Measurements from ENCODE around the gene ARHGAP40.

Gene ARHGAP40

GRCh38 chr20:38665094-38665493, 63.5 kb downstream of the ARHGAP40 start:
- Mint-ChIP-seq H3K9me3 (no peaks in the 10 kb centered on the region), H3K36me3 (ENCODE audit: low read depth) (no peaks in the 10 kb centered on the region), H3K4me1 (ENCODE audit: low read depth) (peaks cover 3% of the 10 kb centered on the region), H3K27ac (no peak overlapping the region), H3K4me3 (no peak overlapping the region), H3K27me3 (peaks cover 55% of the 10 kb centered on the region)
- no peak for DNase-seq

DNA sequence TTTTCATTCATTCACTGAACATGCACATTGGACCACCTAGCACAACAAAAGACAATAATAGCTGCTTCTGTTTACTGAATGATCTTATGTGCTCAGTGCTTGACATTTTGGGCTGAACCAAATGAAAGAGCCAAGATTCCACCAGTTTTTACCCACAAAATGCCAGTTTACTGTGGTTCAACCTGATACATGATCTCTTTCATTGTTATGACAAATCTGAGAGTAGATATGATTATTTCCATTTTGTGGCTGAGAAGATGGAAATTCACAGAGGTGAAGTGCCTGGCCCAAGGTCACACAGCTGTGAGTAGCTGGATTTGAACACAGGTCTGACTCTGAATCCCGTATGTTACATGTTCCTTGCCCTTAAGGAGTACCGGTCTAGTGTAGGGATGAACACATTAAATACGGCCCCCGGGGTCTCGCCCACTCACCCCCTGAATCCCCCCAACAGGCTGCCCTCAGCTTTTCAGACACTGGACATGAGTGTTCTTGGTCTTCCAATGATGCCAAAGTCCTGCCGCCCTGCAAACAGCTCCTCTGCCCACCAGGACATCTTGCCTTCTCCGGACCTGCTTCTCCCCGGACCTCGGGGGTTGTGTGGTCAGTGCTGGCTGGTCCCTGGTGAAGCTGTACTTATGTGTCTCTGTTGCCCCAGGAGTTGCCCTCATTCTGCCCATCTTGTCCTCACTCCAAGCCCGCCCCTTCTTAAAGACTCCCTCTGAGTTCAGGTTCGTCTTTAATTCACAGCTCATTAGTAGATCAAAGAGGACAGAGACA, 64.1 kb downstream of the ARHGAP40 start:
- no peak for DNase-seq
- no peak overlapping the region for H3K27ac Mint-ChIP-seq
- peaks cover 60% of the 10 kb centered on the region for H3K27me3 Mint-ChIP-seq
- H3K9me3 Mint-ChIP-seq, result no peaks in the 10 kb centered on the region
- no peak overlapping the region for H3K4me3 Mint-ChIP-seq
- no peaks in the 10 kb centered on the region for H3K36me3 Mint-ChIP-seq (ENCODE audit: low read depth)
- H3K4me1 Mint-ChIP-seq (ENCODE audit: low read depth), result peaks cover 3% of the 10 kb centered on the region

DNA sequence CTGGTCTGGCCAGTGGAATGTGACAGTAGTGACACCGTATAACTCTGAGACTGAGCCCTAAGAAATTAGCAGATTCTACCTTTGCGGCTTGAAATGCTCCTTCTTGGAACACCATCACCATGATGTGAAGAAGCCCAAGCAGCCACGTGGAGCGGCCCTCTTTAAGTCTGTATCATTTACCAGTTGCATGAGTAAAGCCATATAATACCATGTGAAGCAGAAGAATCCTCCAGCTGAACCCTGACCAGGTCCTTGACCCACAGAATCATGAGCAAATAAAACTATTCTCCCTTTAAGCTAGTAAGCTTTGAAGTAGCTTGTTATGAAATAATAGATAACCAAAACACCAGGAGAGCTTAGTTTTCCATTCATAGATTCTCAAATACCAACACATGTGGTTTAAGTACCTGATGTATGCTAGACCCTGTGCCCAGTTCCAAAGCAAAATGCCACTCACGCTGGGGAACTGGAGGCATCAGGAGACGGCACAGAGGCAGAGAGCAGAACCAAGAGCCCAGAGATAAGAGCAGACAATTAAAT, 65.9 kb downstream of the ARHGAP40 start:
- Mint-ChIP-seq H3K27ac (no peak overlapping the region), H3K9me3 (no peaks in the 10 kb centered on the region), H3K4me1 (ENCODE audit: low read depth) (peaks cover 3% of the 10 kb centered on the region), H3K27me3 (peaks cover 76% of the 10 kb centered on the region), H3K36me3 (ENCODE audit: low read depth) (no peaks in the 10 kb centered on the region), H3K4me3 (no peak overlapping the region)
- DNase-seq, result no peak

- H3K36me3 Mint-ChIP-seq (ENCODE audit: low read depth), result no peaks in the 10 kb centered on the region
- DNase-seq, result no peak
- H3K27me3 Mint-ChIP-seq, result peaks cover 73% of the 10 kb centered on the region
- peaks cover 13% of the 10 kb centered on the region for H3K4me1 Mint-ChIP-seq (ENCODE audit: low read depth)
- no peaks in the 10 kb centered on the region for H3K9me3 Mint-ChIP-seq
- no peak overlapping the region for H3K27ac Mint-ChIP-seq
- H3K4me3 Mint-ChIP-seq, result no peak overlapping the region
Measured at GRCh38 chr20:38669688-38670087, 68.1 kb downstream of the ARHGAP40 start.

GRCh38 chr20:38670786-38671185, 69.2 kb downstream of the ARHGAP40 start:
- H3K4me1 Mint-ChIP-seq (ENCODE audit: low read depth), result peaks cover 10% of the 10 kb centered on the region
- no peaks in the 10 kb centered on the region for H3K36me3 Mint-ChIP-seq (ENCODE audit: low read depth)
- DNase-seq, result no peak
- no peak overlapping the region for H3K27ac Mint-ChIP-seq
- no peak overlapping the region for H3K4me3 Mint-ChIP-seq
- peaks cover 71% of the 10 kb centered on the region for H3K27me3 Mint-ChIP-seq
- no peaks in the 10 kb centered on the region for H3K9me3 Mint-ChIP-seq

DNA sequence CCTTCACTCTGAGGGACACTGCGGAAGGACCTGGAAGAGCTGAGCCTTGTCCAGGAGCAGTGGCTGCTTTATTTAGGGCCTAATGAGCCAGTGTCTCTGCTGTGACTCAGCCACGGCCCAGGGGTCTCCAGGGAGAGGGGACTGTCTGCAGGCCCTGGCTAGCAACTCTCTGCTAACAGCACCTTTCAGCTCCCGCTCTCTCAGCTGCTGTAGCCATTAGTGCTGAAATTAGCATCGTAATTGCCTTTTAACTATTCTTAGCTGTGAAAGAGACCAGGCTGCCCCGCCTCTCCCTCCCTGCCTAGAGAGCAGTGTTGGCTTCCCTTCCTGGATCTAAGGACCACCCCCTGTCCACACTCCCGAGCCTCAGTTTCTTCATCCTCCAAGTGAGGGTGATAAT, 69.6 kb downstream of the ARHGAP40 start:
- H3K9me3 Mint-ChIP-seq, result no peaks in the 10 kb centered on the region
- no peak overlapping the region for H3K4me3 Mint-ChIP-seq
- H3K4me1 Mint-ChIP-seq (ENCODE audit: low read depth), result peaks cover 10% of the 10 kb centered on the region
- no peak for DNase-seq
- no peak overlapping the region for H3K27ac Mint-ChIP-seq
- H3K36me3 Mint-ChIP-seq (ENCODE audit: low read depth), result no peaks in the 10 kb centered on the region
- H3K27me3 Mint-ChIP-seq, result peaks cover 67% of the 10 kb centered on the region

DNA sequence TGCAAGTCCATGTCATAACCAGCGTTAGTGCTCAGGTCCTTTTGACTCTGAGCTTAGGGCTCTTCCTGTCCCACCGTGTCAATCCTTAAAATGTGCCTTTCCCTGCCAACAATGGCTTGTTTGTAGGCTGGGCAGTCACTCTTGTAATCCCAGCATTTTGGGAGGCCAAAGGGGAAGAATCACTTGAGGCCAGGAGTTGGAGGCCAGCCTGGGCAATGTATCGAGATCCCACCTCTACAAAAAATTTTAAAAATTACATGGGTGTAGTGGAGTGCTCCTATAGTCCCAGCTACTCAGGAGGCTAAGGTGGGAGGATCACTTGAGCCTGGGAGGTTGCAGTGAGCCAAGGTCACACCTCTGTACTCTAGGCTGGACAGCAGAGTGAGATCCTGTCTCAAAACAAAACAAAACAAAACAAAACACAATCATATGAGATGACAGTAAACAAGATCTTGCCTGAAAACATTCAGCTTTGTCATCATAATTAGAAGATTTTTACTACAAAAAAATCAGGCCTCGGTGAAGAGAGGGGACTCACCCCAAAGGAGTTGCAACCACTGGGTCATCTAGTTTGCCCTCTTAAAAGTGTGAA, 70.2 kb downstream of the ARHGAP40 start:
- Mint-ChIP-seq H3K4me1 (ENCODE audit: low read depth) (peaks cover 10% of the 10 kb centered on the region), H3K4me3 (no peak overlapping the region), H3K27me3 (peaks cover 67% of the 10 kb centered on the region), H3K36me3 (ENCODE audit: low read depth) (no peaks in the 10 kb centered on the region), H3K9me3 (no peaks in the 10 kb centered on the region), H3K27ac (no peak overlapping the region)
- no peak for DNase-seq

GRCh38 chr20:38672504-38672903, 70.9 kb downstream of the ARHGAP40 start:
- Mint-ChIP-seq H3K4me3 (no peak overlapping the region), H3K36me3 (ENCODE audit: low read depth) (no peaks in the 10 kb centered on the region), H3K9me3 (no peaks in the 10 kb centered on the region), H3K27ac (no peak overlapping the region), H3K4me1 (ENCODE audit: low read depth) (peaks cover 10% of the 10 kb centered on the region), H3K27me3 (peaks cover 64% of the 10 kb centered on the region)
- no peak for DNase-seq

GRCh38 chr20:38673261-38673660, 71.7 kb downstream of the ARHGAP40 start:
- no peak for DNase-seq
- Mint-ChIP-seq H3K27ac (peak overlapping the region; percentile 44), H3K4me1 (ENCODE audit: low read depth) (peaks cover 10% of the 10 kb centered on the region), H3K27me3 (peaks cover 56% of the 10 kb centered on the region), H3K9me3 (no peaks in the 10 kb centered on the region), H3K4me3 (peak overlapping the region; percentile 82), H3K36me3 (ENCODE audit: low read depth) (no peaks in the 10 kb centered on the region)

DNA sequence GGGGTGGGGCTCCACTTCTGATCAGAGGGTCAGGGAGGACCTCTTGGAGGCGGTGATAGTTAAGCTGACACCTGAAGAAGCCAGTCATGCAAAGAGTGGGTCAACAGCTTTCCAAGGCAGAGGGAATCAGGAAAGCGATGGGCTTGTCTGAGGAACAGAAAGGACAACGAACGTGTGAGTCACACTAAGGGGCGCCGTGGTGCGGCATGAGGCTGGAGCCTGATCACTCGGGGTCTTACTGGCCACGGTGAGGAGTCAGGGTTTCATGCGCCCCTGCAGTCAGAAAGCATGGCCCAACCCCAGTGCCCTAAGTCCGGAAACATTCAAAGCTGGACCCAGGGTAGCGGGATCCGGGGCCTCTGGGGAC, 72.1 kb downstream of the ARHGAP40 start:
- DNase-seq, result no peak
- H3K36me3 Mint-ChIP-seq (ENCODE audit: low read depth), result no peaks in the 10 kb centered on the region
- peak overlapping the region; percentile 82 for H3K4me3 Mint-ChIP-seq
- H3K4me1 Mint-ChIP-seq (ENCODE audit: low read depth), result peaks cover 10% of the 10 kb centered on the region
- H3K9me3 Mint-ChIP-seq, result no peaks in the 10 kb centered on the region
- peak overlapping the region; percentile 44 for H3K27ac Mint-ChIP-seq
- H3K27me3 Mint-ChIP-seq, result peaks cover 55% of the 10 kb centered on the region

GRCh38 chr20:38674092-38674764, 72.6 kb downstream of the ARHGAP40 start:
- Mint-ChIP-seq H3K27me3 (peaks cover 50% of the 10 kb centered on the region), H3K4me1 (ENCODE audit: low read depth) (peaks cover 10% of the 10 kb centered on the region), H3K36me3 (ENCODE audit: low read depth) (no peaks in the 10 kb centered on the region), H3K9me3 (no peaks in the 10 kb centered on the region), H3K27ac (peak overlapping the region; percentile 80), H3K4me3 (peak overlapping the region; percentile 82)
- DNase-seq, result peak; percentile 77

DNA sequence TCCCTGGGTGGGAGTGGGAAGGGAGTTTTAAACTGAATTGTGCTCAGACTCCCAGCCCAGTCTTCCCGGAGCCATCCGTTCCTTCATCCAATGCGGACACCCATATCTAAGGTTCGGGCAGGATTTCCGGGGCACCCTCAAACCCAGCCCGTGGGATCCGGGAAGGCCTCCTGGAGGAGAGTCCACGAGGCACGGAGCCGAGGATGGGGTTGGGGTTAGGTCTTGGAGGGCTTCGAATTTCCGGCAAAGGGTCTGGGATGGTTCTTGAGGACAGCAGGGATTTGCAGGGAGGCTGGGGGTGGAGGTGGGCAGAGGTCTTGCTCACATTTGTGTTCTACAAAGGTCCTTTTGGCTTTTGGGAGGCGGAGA, 73.1 kb downstream of the ARHGAP40 start:
- Mint-ChIP-seq H3K27me3 (peaks cover 45% of the 10 kb centered on the region), H3K36me3 (ENCODE audit: low read depth) (no peaks in the 10 kb centered on the region), H3K4me3 (peak overlapping the region; percentile 61), H3K9me3 (no peaks in the 10 kb centered on the region), H3K27ac (no peak overlapping the region), H3K4me1 (ENCODE audit: low read depth) (peaks cover 10% of the 10 kb centered on the region)
- no peak for DNase-seq

- no peak for DNase-seq
- Mint-ChIP-seq H3K27me3 (peaks cover 46% of the 10 kb centered on the region), H3K4me3 (no peak overlapping the region), H3K36me3 (ENCODE audit: low read depth) (no peaks in the 10 kb centered on the region), H3K9me3 (no peaks in the 10 kb centered on the region), H3K27ac (no peak overlapping the region), H3K4me1 (ENCODE audit: low read depth) (peaks cover 10% of the 10 kb centered on the region)
Measured at GRCh38 chr20:38676576-38676975, 75.0 kb downstream of the ARHGAP40 start.

- Mint-ChIP-seq H3K9me3 (no peaks in the 10 kb centered on the region), H3K27me3 (peaks cover 53% of the 10 kb centered on the region), H3K4me1 (ENCODE audit: low read depth) (no peaks in the 10 kb centered on the region), H3K4me3 (no peak overlapping the region), H3K36me3 (ENCODE audit: low read depth) (no peaks in the 10 kb centered on the region), H3K27ac (no peak overlapping the region)
- no peak for DNase-seq
Measured at GRCh38 chr20:38680500-38681306, 79.1 kb downstream of the ARHGAP40 start.

All from activated T-cell treated with anti-CD3 and anti-CD28 coated beads, Interleukin-2, amount 50 U/mL, for 24 hours (primary cell).